ENCODE results near the gene ATP6V1B1.

The ATP6V1B1 gene

GRCh38 chr2:71000780-71001591 is 65.3 kb downstream of the ATP6V1B1 start:
- H3K4me3 ChIP-seq (ENCODE audit: low read length), result peak overlapping the region; percentile 38
- TF ChIP-seq, protein P1, sequence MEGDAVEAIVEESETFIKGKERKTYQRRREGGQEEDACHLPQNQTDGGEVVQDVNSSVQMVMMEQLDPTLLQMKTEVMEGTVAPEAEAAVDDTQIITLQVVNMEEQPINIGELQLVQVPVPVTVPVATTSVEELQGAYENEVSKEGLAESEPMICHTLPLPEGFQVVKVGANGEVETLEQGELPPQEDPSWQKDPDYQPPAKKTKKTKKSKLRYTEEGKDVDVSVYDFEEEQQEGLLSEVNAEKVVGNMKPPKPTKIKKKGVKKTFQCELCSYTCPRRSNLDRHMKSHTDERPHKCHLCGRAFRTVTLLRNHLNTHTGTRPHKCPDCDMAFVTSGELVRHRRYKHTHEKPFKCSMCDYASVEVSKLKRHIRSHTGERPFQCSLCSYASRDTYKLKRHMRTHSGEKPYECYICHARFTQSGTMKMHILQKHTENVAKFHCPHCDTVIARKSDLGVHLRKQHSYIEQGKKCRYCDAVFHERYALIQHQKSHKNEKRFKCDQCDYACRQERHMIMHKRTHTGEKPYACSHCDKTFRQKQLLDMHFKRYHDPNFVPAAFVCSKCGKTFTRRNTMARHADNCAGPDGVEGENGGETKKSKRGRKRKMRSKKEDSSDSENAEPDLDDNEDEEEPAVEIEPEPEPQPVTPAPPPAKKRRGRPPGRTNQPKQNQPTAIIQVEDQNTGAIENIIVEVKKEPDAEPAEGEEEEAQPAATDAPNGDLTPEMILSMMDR (conservative IDR thresholded peaks at IDR 0.05; ENCODE audit: low read depth, low read length), result peak; percentile 98
- no peak for DNase-seq (ENCODE audit: low read depth)

DNA sequence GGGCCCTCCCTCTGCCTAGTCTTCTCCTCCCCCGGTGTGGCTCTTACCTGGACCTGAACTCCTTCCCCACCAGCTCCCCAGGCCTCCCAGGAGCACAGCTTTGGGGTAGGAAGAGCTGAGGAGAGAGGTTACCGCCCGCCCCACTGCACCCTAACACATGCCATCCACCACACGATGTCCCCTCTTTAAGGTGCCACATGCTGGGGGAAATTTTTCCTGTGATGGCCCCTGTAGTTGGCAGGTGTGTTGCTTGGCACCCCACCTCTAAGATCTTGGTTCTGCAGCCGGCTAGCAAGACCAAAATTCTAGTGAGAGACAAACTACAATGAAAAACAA is 65.9 kb downstream of the ATP6V1B1 start:
- H3K4me3 ChIP-seq (ENCODE audit: low read length), result no peak overlapping the region
- TF ChIP-seq, protein P1 (conservative IDR thresholded peaks at IDR 0.05; ENCODE audit: low read depth, low read length), result no peak
- DNase-seq (ENCODE audit: low read depth), result no peak

- TF ChIP-seq, protein P1 (conservative IDR thresholded peaks at IDR 0.05; ENCODE audit: low read depth, low read length), result no peak
Measured at GRCh38 chr2:71001981-71002570, 66.4 kb downstream of the ATP6V1B1 start.

DNA sequence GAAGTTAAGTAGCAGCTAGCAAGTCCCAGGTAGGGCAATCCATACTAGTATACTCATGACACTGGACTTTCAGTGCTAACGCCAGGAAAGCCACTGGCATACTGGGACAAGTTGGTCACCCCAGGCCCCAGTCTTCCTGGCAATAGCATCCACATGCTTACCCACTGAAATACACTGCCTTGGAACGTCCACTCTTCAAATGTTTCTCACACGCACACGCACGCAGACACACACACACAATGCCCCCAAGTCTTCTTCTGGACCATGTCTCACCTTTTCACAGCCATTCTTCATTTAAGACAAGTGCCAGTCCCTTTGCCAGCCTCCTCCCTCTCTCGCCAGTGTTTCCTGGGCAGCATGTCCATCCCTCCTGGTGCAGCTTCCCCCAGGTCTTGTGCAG is 67.7 kb downstream of the ATP6V1B1 start:
- no peak overlapping the region for H3K4me3 ChIP-seq (ENCODE audit: low read length)
- no peak for DNase-seq (ENCODE audit: low read depth)
- TF ChIP-seq, protein P1 (conservative IDR thresholded peaks at IDR 0.05; ENCODE audit: low read depth, low read length), result no peak

More at GRCh38 chr2:71001981-71002570, 66.4 kb downstream of the ATP6V1B1 start:
- DNase-seq (ENCODE audit: low read depth), result no peak
- H3K4me3 ChIP-seq (ENCODE audit: low read length), result no peak overlapping the region

- TF ChIP-seq, protein P1 (conservative IDR thresholded peaks at IDR 0.05; ENCODE audit: low read depth, low read length), result no peak
- H3K4me3 ChIP-seq (ENCODE audit: low read length), result no peak overlapping the region
- no peak for DNase-seq (ENCODE audit: low read depth)
Measured at GRCh38 chr2:71003966-71004755, 68.5 kb downstream of the ATP6V1B1 start.

GRCh38 chr2:71004857-71005256 is 69.2 kb downstream of the ATP6V1B1 start:
- no peak for DNase-seq (ENCODE audit: low read depth)
- TF ChIP-seq, protein P1 (conservative IDR thresholded peaks at IDR 0.05; ENCODE audit: low read depth, low read length), result no peak
- no peak overlapping the region for H3K4me3 ChIP-seq (ENCODE audit: low read length)

Data from retinal pigment epithelial cell (primary cell).